Stimulated activated naive B cell treated with anti-CD40 and anti-IgM and Interleukin-4, amounts not matched to agents 10 μg/mL and 1 μg/mL and 100 μg/mL, for 72 hours (primary cell): ENCODE results near the gene POU6F1.

Source experiments
- ATAC-seq, 2 donors: fragments of 150-1000 bp; cut with Tn5 transposase; replicated peaks; 2 replicates each; pipeline ENCODE4 v1.10.0; 2021; ENCODE audit warnings: moderate library complexity in 1 of 2
- DNase-seq: peaks from one replicate; pipeline ENCODE4 v3.0.0; 2021
- H3K27ac Mint-ChIP-seq: one replicate; pipeline ENCODE4 v1.8.0; 2022; ENCODE audit warnings: mild to moderate bottlenecking, mixed read lengths
- H3K27me3 Mint-ChIP-seq, 2 donors: one replicate each; pipeline ENCODE4 v1.8.0; 2022; ENCODE audit warnings: mixed read lengths in 2 of 2
- H3K36me3 Mint-ChIP-seq, 2 donors: one replicate each; pipeline ENCODE4 v1.8.0; 2022; ENCODE audit warnings: mixed read lengths in 2 of 2, mild to moderate bottlenecking in 1 of 2
- H3K4me1 Mint-ChIP-seq, 2 donors: one replicate each; pipeline ENCODE4 v1.8.0; 2022; ENCODE audit warnings: mixed read lengths in 2 of 2, mild to moderate bottlenecking in 1 of 2
- H3K4me3 Mint-ChIP-seq, 2 donors: one replicate each; pipeline ENCODE4 v1.8.0; 2022; ENCODE audit warnings: mild to moderate bottlenecking in 2 of 2, mixed read lengths in 2 of 2, moderate library complexity in 1 of 2
- H3K9me3 Mint-ChIP-seq, 2 donors: one replicate each; pipeline ENCODE4 v1.8.0; 2022; ENCODE audit warnings: mixed read lengths in 2 of 2, mild to moderate bottlenecking in 1 of 2

POU6F1 gene

DNA sequence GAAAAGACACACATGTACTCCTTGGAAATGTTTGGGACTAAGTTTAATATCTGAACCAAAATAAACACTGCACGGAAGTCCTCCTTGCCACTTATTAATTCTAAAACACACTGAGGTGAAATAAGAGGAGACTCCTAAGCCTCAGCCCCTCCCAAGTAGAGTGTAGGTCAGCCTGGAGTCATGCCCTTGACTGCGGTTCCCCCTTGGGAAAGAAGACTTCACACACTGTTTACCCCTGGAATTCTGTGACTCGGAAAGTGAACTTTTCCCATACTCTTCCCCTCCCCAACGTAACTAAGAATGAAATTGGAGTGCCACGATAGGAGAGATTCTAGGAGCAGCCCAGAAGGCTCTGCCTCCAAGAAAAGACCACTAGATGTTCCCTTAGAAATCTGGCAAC, 36.3 kb downstream of the POU6F1 start:
- Mint-ChIP-seq H3K27ac (no peak overlapping the region), H3K27me3 (no peaks in the 10 kb centered on the region), H3K4me3 (no peak overlapping the region), H3K36me3 (no peaks in the 10 kb centered on the region), H3K9me3 (no peaks in the 10 kb centered on the region), H3K4me1 (peaks cover 0 to 2% of the 10 kb centered on the region in 2 donors)
- DNase-seq: no peak
- ATAC-seq: no peak

- no peak overlapping the region for H3K27ac Mint-ChIP-seq
- no peaks in the 10 kb centered on the region for H3K4me1 Mint-ChIP-seq
- H3K27me3 Mint-ChIP-seq: no peaks in the 10 kb centered on the region
- H3K9me3 Mint-ChIP-seq: no peaks in the 10 kb centered on the region
- no peak overlapping the region for H3K4me3 Mint-ChIP-seq
- no peak for ATAC-seq
- no peaks in the 10 kb centered on the region for H3K36me3 Mint-ChIP-seq
- no peak for DNase-seq
Measured at GRCh38 chr12:51177897-51178296, 40.0 kb downstream of the POU6F1 start.

- Mint-ChIP-seq H3K27ac (peak overlapping the region; percentile 51), H3K27me3 (no peaks in the 10 kb centered on the region), H3K9me3 (no peaks in the 10 kb centered on the region), H3K4me1 (peaks cover 0 to under 1% of the 10 kb centered on the region in 2 donors), H3K4me3 (no peak overlapping the region), H3K36me3 (peaks cover 0 to 2% of the 10 kb centered on the region in 2 donors)
- DNase-seq (no peak), ATAC-seq (no peak)
Measured at GRCh38 chr12:51174501-51174900, 43.4 kb downstream of the POU6F1 start.

GRCh38 chr12:51172515-51173431, 45.1 kb downstream of the POU6F1 start, which contains the start of gene TFCP2:
Gene TFCP2, minus strand, starts transcription at chr12:51173135. Its CDS starts 713 bp downstream, at chr12:51172422.
- H3K27ac Mint-ChIP-seq: peak within 1 kb of the TSS; percentile 77
- no peaks in the 10 kb centered on the region for H3K27me3 Mint-ChIP-seq
- ATAC-seq: peak; percentile 95 to 98

DNA sequence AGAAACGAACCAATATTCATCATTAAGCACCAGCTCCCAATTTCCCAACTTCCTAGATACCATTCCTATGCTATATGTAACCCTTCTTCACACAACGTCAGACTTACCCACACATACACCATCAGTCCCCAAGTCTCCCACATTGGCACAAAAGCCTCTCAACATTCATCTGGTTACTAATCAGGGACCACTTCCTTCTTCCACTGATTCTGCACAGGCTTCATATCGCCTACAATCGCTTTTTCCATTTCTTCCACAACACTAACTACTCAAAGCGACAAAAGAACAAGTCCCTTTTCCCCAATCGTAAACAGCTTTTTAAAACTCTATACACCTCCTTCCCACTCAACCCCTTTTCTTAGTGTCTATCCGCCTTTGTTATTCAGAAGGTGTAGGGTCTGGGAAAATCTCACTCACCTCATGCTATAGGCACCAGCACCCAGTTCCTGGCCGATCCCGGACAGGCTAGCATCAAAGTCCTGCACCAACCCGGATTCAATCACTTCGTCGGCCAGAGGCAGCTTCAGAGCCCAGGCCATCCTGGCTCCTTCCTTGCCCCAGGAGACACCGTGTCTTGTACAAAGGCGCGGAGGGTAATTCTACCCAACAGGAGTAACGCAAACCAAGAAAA, 45.9 kb downstream of the POU6F1 start:
- peak; percentile 11 for DNase-seq
- H3K9me3 Mint-ChIP-seq: no peaks in the 10 kb centered on the region
- no peak overlapping the region for H3K27ac Mint-ChIP-seq
- peaks cover 0 to 10% of the 10 kb centered on the region in 2 donors for H3K36me3 Mint-ChIP-seq
- peak; percentile 40 to 61 for ATAC-seq
- no peak overlapping the region for H3K4me3 Mint-ChIP-seq
- H3K4me1 Mint-ChIP-seq: peaks cover 5 to 7% of the 10 kb centered on the region in 2 donors
- no peaks in the 10 kb centered on the region for H3K27me3 Mint-ChIP-seq

More at GRCh38 chr12:51172515-51173431, 45.1 kb downstream of the POU6F1 start, which contains the start of gene TFCP2:
- H3K4me1 Mint-ChIP-seq: peaks cover under 1 to 4% of the 10 kb centered on the region in 2 donors
- H3K4me3 Mint-ChIP-seq: peak within 1 kb of the TSS; percentile 74 to 78
- H3K36me3 Mint-ChIP-seq: peaks cover 0 to 6% of the 10 kb centered on the region in 2 donors
- H3K9me3 Mint-ChIP-seq: no peaks in the 10 kb centered on the region
- DNase-seq: peak; percentile 92

DNA sequence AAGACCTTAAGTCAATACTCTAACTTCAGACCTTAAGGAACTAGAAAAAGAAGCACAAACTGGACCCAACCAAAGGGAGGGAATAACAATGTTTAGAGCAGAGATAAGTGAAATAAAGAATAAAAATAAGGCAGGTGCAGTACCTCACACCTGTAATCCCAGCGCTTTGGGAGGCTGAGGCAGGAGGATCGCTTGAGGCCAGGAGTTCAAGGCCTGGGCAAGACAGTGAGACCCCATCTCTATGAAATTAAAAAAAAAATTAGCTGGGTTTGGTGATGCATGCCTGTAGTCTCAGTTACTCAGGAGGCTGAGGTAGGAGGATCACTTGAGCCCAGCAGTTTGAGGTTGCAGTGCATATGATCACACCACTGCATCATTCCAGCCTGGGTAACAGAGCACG, 54.1 kb downstream of the POU6F1 start:
- peaks cover 8 to 36% of the 10 kb centered on the region in 2 donors for H3K36me3 Mint-ChIP-seq
- ATAC-seq (no peak), DNase-seq (no peak)
- no peaks in the 10 kb centered on the region for H3K9me3 Mint-ChIP-seq
- no peak overlapping the region for H3K27ac Mint-ChIP-seq
- H3K27me3 Mint-ChIP-seq: no peaks in the 10 kb centered on the region
- H3K4me1 Mint-ChIP-seq: peaks cover 19 to 32% of the 10 kb centered on the region in 2 donors
- no peak overlapping the region for H3K4me3 Mint-ChIP-seq

DNA sequence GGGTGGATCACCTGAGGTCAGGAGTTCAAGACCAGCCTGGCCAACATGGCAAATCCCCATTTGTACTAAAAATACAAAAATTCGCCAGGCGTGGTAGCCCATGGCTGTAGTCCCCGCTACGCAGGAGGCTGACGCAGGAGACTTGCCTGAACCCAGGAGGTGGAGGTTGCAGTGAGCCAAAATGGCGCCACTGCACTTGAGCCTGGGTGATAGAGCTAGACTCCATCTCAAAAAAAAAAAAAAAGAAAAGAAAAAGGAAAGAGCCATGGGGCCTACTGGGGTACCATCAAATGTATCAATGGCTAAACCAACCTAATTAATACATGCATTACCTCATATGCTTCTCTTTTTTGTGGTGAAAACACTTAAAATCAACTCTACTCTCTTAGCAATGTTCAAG, 55.6 kb downstream of the POU6F1 start:
- Mint-ChIP-seq H3K4me3 (no peak overlapping the region), H3K27ac (no peak overlapping the region)

GRCh38 chr12:51160814-51161459, 56.9 kb downstream of the POU6F1 start:
- Mint-ChIP-seq H3K36me3 (peaks cover 9 to 28% of the 10 kb centered on the region in 2 donors), H3K4me1 (peaks cover 11 to 25% of the 10 kb centered on the region in 2 donors), H3K27ac (no peak overlapping the region), H3K27me3 (no peaks in the 10 kb centered on the region), H3K9me3 (no peaks in the 10 kb centered on the region), H3K4me3 (no peak overlapping the region)
- ATAC-seq (no peak), DNase-seq (no peak)

More for the DNA sequence above, 55.6 kb downstream of the POU6F1 start:
- H3K27me3 Mint-ChIP-seq: no peaks in the 10 kb centered on the region
- DNase-seq: no peak
- no peak for ATAC-seq
- no peaks in the 10 kb centered on the region for H3K9me3 Mint-ChIP-seq
- H3K4me1 Mint-ChIP-seq: peaks cover 15 to 27% of the 10 kb centered on the region in 2 donors
- H3K36me3 Mint-ChIP-seq: peaks cover 9 to 31% of the 10 kb centered on the region in 2 donors

DNA sequence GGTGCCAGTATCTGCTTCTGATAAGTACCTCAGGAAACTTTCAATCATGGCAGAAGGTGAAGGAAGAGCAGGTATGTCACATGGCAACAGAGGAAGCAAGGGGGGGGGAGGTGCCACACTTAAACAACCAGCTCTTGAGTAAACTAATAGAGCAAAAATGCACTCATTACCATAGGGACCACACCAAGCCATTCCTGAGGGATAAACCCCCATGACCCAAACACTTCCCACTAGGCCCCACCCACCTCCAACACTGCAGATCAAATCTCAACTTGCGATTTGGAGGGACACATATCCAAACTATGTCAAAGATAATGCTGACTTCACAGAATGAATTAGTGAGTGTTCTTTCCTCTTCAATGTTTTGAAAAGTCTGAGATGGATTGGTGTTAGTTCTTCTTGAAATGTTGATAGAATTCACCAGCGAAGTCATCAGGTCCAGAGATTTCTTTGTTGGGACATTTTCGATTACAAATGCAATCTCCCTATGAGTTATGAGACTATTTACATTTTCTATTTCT, 61.6 kb downstream of the POU6F1 start:
- H3K36me3 Mint-ChIP-seq: peaks cover 2 to 7% of the 10 kb centered on the region in 2 donors
- H3K9me3 Mint-ChIP-seq: no peaks in the 10 kb centered on the region
- ATAC-seq (no peak), DNase-seq (no peak)
- H3K4me1 Mint-ChIP-seq: peaks cover 4 to 19% of the 10 kb centered on the region in 2 donors
- H3K27me3 Mint-ChIP-seq: no peaks in the 10 kb centered on the region
- no peak overlapping the region for H3K4me3 Mint-ChIP-seq
- no peak overlapping the region for H3K27ac Mint-ChIP-seq

DNA sequence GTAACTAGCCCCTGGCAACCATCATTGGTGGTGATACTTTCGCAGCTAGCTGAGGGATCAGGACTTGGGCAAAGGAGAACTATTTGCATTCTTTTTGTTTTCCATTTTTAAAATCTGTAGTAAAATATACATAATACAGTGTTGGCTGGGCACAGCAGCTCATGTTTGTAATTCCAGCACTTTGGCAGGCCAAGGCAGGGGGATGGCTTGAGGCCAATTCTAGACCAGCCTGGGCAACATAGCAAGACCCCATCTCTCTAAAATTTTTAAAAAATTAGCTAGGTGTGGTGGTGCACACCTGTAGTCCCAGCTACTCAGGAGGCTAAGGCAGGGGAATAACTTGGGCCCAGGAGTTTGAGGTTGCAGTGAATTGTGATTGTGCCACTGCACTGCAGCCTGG, 64.9 kb downstream of the POU6F1 start:
- peaks cover 14 to 27% of the 10 kb centered on the region in 2 donors for H3K4me1 Mint-ChIP-seq
- no peaks in the 10 kb centered on the region for H3K9me3 Mint-ChIP-seq
- H3K36me3 Mint-ChIP-seq: peaks cover 0 to 12% of the 10 kb centered on the region in 2 donors
- no peak overlapping the region for H3K4me3 Mint-ChIP-seq
- ATAC-seq (no peak), DNase-seq (no peak)
- no peaks in the 10 kb centered on the region for H3K27me3 Mint-ChIP-seq
- no peak overlapping the region for H3K27ac Mint-ChIP-seq

GRCh38 chr12:51150777-51151176, 67.1 kb downstream of the POU6F1 start:
- H3K36me3 Mint-ChIP-seq: peaks cover 0 to 8% of the 10 kb centered on the region in 2 donors
- no peaks in the 10 kb centered on the region for H3K27me3 Mint-ChIP-seq
- DNase-seq (no peak), ATAC-seq (no peak)
- H3K27ac Mint-ChIP-seq: no peak overlapping the region
- no peak overlapping the region for H3K4me3 Mint-ChIP-seq
- peaks cover 18 to 33% of the 10 kb centered on the region in 2 donors for H3K4me1 Mint-ChIP-seq
- no peaks in the 10 kb centered on the region for H3K9me3 Mint-ChIP-seq

DNA sequence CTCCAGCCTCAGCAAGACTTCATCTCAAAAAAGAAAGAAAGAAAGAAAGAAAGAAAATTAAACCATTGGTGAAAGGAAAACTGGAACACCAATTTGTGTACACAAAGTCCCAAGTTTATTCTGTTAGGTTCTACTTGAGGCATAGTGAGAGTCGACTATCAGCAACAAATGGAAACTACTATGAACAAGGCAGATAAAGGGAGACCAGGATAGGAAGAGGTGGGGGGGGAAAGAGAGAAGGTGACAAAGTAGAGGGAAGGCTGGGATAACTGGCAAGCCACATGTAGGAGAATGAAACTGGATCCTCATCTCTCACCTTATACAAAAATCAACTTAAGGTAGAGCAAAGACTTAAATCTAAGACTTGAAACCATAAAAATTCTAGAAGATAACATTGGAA, 70.6 kb downstream of the POU6F1 start:
- H3K36me3 Mint-ChIP-seq: peaks cover 10 to 12% of the 10 kb centered on the region in 2 donors
- no peak for DNase-seq

GRCh38 chr12:51139292-51139844, 78.5 kb downstream of the POU6F1 start:
- Mint-ChIP-seq H3K4me1 (peaks cover 0 to 8% of the 10 kb centered on the region in 2 donors), H3K27ac (no peak overlapping the region)

More for the DNA sequence above, 70.6 kb downstream of the POU6F1 start:
- Mint-ChIP-seq H3K4me3 (no peak overlapping the region), H3K27ac (no peak overlapping the region), H3K9me3 (no peaks in the 10 kb centered on the region), H3K27me3 (no peaks in the 10 kb centered on the region), H3K4me1 (peaks cover 16 to 28% of the 10 kb centered on the region in 2 donors)
- no peak for ATAC-seq

More at GRCh38 chr12:51139292-51139844, 78.5 kb downstream of the POU6F1 start:
- no peaks in the 10 kb centered on the region for H3K27me3 Mint-ChIP-seq
- H3K36me3 Mint-ChIP-seq: peaks cover 18 to 19% of the 10 kb centered on the region in 2 donors
- DNase-seq (no peak), ATAC-seq (no peak)
- H3K9me3 Mint-ChIP-seq: no peaks in the 10 kb centered on the region
- no peak overlapping the region for H3K4me3 Mint-ChIP-seq
